Measurements from ENCODE around the gene AIRE.
A peak's percentile ranks its signal among the peaks of the same experiment; 100 is the strongest.
"Not testable (repeated sequence)": the region's sequence is repeated elsewhere in the genome, so short reads cannot be mapped to it uniquely, and the experiment has no call there.

Gene AIRE

GRCh38 chr21:44338971-44339910 lies 53.6 kb downstream of the AIRE start, which contains the start of gene CFAP410:
CFAP410 (minus strand) TSS chr21:44339390; CDS start chr21:44339194, 196 bp downstream.
- DNase-seq = peak; percentile 94

- not testable (repeated sequence) for DNase-seq
Observed at GRCh38 chr21:44341726-44342458, 56.2 kb downstream of the AIRE start.

GRCh38 chr21:44342981-44343380 lies 57.3 kb downstream of the AIRE start:
- DNase-seq = not testable (repeated sequence)

GRCh38 chr21:44344541-44345183 lies 59.0 kb downstream of the AIRE start:
- no peak for DNase-seq

GRCh38 chr21:44345495-44345894 lies 59.8 kb downstream of the AIRE start:
- no peak for DNase-seq

- DNase-seq = no peak
Observed at GRCh38 chr21:44347911-44348451, 62.3 kb downstream of the AIRE start.

Measured in CD4-positive, alpha-beta T cell treated with Interleukin-17A for 4 hours (primary cell).